Hepatocyte (in vitro differentiated cells): ENCODE data around the gene ISYNA1.

Experiments used
- EZH2 ChIP-seq: fragments of 200-600 bp; sonication (generic); IDR thresholded peaks from 2 replicates; pipeline ENCODE4 v1.6.1; 2016; ENCODE audit warnings: antibody characterized with exemption, mild to moderate bottlenecking, borderline replicate concordance
- TF ChIP-seq, protein P1 (sequence below): fragments of 200-600 bp; sonication (generic); IDR thresholded peaks from 2 replicates; pipeline ENCODE4 v1.5.1; 2016; ENCODE audit warnings: antibody characterized with exemption, mild to moderate bottlenecking; ENCODE audit not compliant: poor library complexity

DNA sequence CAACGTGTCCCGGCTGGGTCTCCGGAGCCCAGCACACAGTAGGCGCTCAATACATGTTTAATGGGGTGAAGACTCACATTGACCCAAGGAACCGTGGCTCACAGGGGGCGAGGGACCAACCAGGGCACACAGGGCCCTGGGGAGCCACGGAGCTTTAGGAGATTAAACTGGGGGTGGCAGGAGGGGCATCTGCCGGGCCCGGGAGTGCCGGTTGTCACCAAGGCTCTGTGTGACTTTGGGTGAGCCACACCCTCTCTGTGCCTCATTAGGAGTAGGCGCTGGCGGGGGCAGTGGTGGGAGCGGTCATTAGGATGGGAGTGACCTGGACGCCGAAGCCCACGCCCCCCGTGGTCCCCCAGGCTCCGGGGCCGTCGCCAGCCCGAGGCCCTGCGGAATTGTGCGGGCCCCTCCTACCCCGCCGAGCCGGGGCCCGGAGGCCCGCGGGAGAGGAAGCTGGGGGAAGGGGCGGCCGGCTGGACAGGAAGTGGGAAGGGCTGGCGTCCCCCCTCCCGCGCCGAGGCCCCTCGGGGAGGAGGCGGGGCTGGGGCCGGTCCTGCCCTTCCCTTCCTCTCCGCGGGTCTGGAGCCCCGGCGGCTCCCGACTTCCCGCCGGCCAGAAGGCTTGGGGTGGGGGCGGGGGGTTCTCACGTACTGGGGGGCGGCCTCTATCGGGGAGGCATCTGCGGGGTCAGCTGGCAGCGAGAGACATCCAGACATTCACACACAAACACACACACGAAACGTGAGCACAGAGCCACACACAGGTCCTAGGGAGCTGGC lies 20.5 kb downstream of the ISYNA1 start:
- TF ChIP-seq, protein P1, sequence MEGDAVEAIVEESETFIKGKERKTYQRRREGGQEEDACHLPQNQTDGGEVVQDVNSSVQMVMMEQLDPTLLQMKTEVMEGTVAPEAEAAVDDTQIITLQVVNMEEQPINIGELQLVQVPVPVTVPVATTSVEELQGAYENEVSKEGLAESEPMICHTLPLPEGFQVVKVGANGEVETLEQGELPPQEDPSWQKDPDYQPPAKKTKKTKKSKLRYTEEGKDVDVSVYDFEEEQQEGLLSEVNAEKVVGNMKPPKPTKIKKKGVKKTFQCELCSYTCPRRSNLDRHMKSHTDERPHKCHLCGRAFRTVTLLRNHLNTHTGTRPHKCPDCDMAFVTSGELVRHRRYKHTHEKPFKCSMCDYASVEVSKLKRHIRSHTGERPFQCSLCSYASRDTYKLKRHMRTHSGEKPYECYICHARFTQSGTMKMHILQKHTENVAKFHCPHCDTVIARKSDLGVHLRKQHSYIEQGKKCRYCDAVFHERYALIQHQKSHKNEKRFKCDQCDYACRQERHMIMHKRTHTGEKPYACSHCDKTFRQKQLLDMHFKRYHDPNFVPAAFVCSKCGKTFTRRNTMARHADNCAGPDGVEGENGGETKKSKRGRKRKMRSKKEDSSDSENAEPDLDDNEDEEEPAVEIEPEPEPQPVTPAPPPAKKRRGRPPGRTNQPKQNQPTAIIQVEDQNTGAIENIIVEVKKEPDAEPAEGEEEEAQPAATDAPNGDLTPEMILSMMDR, result no peak
- TF ChIP-seq EZH2, result no peak
